NT2/D1 (cell line): ENCODE data around the gene SLC6A16.

ENCODE experiments used
- YY1 ChIP-seq: IDR thresholded peaks from 2 replicates; pipeline ENCODE4 v1.6.1; 2011; ENCODE audit not compliant: insufficient read length, insufficient read depth
- ZNF274 ChIP-seq: IDR thresholded peaks from 2 replicates; pipeline ENCODE4 v1.6.1; 2011; ENCODE audit warnings: mild to moderate bottlenecking, low read depth, low read length

- TF ChIP-seq YY1 (no peak), ZNF274 (no peak)
These were observed 3.0 kb upstream of the SLC6A16 start for GRCh38 chr19:49327878-49328544.
